Skin epidermis (tissue), 12 donors: ENCODE results near the gene DST.
A peak's percentile ranks its signal among the peaks of the same experiment; 100 is the strongest.
"Not testable (repeated sequence)": the region's sequence is repeated elsewhere in the genome, so short reads cannot be mapped to it uniquely, and the experiment has no call there.

ENCODE experiments used
- H3K27ac ChIP-seq, 21 experiments: fragments of 200-600 bp; sonication (generic) in 11 of 21; one replicate each; pipeline ENCODE4 v1.5.0; 2020; ENCODE audit warnings: mild to moderate bottlenecking in 3 of 21, inconsistent platforms in 2 of 21, moderate library complexity in 2 of 21
- H3K4me3 ChIP-seq, 7 experiments: fragments of 200-600 bp; sonication (generic) in 2 of 7; one replicate each; pipeline ENCODE4 v1.5.0; 2020; ENCODE audit warnings: inconsistent platforms in 2 of 7, mild to moderate bottlenecking in 2 of 7, moderate library complexity in 1 of 7

DST gene

DNA sequence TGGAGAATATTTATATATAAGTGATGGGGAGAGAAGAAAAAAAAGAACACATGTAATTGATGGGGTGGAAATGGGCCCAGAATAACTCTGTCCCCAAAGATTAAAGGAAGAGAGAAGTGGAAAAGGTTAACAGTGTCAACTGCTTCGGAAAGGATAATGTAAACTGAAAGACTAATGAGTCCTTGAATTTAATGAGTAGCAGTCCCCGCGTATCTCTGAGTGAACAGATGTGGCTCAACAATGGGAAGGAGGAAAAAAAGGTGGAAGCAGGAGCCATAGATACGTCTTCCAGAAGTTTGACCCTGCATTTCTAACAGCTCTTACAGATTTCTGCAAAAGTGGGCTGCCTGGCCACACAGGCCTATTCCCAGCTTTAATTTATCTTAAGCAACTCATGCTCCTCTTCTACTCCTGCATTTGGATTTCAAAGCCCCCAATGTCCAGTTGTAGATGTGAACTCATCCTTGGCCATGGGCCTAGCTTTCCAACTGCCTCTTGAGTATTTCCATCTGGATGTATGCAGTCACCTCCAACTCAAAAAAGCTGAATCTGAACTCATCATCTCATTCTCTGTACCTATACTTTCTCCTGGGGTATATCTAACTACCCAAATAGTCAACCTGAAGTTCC lies 61.3 kb downstream of the DST start:
- Histone ChIP-seq H3K4me3 (no peak overlapping the region), H3K27ac (no peak overlapping the region)

DNA sequence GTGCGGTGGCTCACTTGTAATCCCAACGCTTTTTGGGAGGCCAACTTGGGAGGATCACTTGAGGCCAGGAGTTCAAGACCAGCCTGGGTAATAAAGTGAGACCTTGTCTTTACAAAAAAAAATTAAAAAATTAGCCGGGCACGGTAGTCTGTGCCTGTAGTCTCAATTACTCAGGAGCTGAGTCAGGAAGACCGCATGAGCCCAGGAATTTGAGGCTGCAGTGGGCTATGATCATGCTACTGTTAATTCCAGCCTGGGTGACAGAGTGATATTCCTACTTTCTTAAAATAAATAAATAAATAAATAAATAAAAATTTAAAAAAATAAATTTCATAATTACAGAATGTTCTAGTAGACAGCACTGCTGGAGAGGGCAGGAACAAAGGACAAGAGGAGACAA lies 62.4 kb downstream of the DST start:
- Histone ChIP-seq H3K4me3 (no peak overlapping the region), H3K27ac (no peak overlapping the region)

DNA sequence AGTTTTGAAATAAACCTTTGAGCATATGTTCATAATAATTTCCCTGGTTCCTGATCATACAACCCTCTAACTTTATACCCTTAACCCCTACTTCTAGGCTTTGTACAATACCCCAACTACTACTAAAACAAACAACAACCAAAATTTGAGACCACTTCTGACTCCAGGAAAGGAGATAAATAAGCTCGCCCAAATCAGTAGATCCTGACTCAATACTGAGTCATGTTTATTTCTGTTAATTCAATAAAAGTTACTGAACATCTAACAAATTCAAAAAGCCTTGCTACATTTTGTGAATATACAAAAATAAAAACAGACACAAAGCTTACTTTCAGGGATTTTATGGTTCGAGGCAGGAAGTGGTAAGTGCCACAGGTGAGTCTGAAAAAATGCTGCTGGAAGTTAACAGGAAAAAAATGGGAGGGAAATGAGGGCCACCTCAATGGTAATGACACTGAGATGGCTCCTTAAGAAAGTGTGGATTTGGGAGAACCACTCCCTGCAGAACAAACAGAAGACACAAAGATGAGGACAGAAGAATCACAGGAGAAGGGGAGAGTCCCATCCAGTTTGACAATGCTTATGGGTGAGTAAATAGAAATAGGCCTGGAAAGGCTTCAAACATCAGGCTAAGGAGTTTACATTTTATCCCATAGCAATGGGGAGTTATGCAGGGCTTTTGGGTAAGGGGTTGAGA lies 63.4 kb downstream of the DST start:
- Histone ChIP-seq H3K4me3 (no peak overlapping the region), H3K27ac (no peak overlapping the region)

DNA sequence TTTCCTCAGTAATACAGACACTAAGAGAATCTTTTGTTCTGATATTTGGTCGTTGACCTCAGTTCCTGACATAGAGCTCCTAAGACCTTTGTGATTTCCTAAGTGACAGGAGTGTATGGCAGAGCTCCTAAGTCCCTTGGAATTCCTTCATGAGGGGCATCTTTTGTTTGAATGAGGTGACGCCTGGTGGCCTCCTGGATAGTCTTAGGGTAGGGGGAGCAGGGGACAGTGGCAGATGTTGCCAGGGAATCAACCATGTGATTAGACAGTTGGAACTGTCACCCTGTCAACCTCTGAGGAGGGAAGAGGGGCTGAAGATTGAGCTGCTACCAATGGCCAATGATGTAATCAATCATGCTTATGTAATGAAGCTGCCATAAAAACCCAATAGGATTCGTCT lies 67.0 kb downstream of the DST start:
- no peak overlapping the region for H3K27ac ChIP-seq
- no peak overlapping the region for H3K4me3 ChIP-seq

DNA sequence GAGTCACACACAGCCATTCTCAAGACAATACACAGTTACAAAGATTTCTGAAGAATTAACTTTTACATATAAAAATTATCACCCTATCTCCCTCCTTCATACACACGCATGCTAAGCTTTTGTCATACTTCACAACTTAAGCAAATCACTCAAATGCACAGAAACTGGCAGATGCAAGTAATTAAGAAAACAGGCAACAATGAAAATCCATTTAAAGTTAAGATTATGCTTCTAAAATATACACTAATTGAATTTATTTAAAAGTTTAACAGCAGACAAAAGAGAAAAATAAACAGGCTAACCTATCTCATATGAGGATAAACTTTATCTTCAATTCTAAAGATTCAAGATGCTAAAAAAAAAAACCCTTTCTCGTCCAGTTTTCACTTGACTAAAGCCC lies 68.4 kb downstream of the DST start:
- no peak overlapping the region for H3K4me3 ChIP-seq
- no peak overlapping the region for H3K27ac ChIP-seq

DNA sequence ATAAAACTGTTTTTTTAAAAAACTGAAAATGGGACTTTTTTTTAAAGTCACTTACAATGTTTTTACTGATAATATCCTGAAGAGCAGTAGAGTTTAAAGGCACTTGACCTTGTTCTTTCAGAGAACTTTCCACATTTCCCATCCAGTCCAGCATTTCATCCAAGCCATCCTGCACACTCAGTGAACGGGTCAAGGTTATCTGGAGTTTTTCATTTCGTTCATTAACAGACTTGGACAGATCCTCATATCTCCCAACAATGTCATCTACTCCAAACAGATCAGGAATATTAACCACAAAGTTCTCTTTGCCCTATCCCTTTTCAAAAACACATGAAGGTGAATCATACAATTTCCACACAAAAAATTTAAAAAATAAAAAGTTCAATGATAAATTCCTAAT lies 69.1 kb downstream of the DST start:
- Histone ChIP-seq H3K4me3 (no peak overlapping the region), H3K27ac (no peak overlapping the region)

DNA sequence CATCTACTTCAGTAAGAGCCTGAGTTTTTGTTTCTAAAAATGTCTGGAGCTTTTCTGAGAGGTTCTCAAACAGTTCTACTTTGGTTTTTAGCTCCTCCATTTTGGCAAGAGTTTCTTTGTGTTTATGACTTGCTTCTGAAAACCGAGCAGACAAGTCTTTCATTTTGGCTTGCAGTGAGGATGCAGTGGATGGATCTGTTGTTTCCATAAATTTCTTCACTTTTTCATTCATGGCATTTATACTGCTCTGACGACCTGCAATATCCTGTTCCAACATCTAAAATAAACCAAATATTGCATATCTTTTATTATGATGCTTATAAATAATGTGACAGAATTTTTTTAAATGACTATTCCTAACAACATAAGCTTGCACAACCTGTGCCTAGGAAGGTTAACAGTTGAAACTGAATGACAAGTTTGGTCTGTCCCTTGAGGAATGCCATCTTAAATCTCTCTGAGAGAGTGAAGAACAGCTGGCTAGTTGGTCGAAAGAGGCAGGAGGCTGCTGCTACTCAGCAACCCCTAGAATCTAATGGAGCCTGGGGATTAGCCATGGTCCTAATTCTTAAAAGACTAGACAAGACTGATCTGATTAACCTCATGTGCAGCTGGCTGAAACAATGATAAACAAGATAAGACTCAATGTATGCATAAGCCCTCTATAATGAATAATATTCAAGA lies 69.8 kb downstream of the DST start:
- Histone ChIP-seq H3K27ac (no peak overlapping the region), H3K4me3 (no peak overlapping the region)

DNA sequence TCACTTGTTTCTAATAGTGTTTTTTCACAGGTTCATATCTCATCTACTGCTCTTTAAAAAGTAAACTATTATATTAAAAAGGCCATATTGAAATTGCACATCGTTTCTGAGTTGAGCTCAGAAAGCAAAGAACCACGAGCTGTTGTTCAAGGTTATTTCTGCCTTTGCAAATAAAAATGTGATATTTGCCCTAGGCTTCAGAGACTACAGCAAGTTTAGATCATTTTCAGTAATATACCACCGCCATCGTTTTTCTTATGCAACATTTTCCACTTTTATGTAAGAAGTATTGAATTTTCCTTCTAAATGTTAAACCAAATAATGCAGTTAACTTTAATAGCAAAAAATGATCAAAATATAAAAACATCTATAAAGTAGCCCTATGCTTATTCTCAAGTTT lies 71.1 kb downstream of the DST start:
- Histone ChIP-seq H3K27ac (no peak overlapping the region), H3K4me3 (no peak overlapping the region)

DNA sequence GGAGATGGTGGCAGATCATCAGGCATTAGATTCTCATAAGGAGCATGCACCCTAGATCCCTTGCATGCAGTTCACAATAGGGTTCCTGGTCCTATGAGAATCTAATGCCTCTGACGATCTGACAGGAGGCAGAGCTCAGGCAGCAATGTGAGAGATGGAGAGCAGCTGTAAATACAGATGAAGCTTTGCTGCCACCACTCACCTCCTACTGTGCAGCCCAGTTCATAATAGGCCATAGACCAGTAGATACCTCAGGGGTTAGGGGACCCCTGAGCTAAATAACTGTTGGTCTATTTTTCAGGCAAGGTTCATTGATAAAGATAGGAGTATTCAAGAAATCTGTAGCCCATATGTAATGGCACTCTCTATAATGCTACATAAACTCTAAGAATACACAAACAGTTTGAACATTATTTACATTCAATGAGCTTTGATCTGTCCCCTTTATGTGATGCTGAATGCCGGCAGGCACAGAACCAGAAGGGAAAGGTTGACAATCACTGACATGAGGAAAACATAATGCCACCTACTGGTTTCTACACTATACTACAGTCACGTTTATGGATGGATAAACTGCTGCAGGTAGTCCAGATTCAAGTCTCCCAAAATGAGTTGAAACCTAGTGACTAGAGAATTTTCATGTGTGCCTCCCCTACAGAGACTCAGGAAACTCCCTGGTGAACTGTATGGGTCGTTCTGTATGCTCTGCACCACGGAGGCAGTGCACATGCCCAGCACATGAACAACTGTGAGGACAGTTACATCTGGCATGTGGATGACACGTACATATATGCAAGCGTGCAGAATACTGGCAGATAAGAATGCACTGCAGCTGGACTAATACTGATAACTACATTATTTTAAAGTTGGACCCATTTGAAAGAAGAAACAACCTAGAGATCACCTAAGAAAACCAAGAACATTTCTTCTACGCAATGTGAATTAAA lies 72.0 kb downstream of the DST start:
- Histone ChIP-seq H3K4me3 (no peak overlapping the region), H3K27ac (no peak overlapping the region)

DNA sequence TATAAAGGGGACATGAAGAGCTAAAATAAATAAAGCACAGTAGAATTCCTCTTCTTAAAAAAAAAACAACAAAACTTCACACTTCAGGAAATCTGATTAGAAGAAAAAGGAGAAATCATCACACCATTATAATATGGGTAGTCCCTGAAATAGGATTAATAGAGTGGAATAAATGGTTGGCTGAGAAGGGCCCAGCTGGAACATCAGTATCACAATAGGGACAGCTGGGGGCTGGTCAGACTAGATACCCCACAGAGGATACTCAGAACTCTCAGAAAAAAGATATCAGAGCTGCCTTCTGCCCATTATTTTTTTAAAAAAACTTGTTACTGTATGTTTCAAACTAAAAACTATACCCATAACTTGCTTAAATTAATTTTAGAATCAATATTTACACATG lies 75.2 kb downstream of the DST start:
- Histone ChIP-seq H3K27ac (no peak overlapping the region), H3K4me3 (no peak overlapping the region)

DNA sequence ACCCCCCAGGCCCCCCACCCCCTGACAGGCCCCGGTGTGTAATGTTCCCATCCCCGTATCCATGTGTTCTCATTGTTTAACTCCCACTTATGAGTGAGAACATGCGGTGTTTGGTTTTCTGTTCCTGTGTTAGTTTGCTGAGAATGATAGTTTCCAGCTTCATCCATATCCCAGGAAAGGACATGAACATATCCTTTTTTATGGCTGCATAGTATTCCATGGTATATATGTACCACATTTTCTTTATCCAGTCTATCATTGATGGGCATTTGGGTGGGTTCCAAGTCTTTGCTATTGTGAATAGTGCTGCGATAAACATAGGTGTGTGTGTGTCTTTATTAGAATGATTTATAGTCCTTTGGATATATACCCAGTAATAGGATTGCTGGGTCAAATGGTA lies 80.0 kb downstream of the DST start:
- H3K27ac ChIP-seq, H3K4me3 ChIP-seq: not testable (repeated sequence)

DNA sequence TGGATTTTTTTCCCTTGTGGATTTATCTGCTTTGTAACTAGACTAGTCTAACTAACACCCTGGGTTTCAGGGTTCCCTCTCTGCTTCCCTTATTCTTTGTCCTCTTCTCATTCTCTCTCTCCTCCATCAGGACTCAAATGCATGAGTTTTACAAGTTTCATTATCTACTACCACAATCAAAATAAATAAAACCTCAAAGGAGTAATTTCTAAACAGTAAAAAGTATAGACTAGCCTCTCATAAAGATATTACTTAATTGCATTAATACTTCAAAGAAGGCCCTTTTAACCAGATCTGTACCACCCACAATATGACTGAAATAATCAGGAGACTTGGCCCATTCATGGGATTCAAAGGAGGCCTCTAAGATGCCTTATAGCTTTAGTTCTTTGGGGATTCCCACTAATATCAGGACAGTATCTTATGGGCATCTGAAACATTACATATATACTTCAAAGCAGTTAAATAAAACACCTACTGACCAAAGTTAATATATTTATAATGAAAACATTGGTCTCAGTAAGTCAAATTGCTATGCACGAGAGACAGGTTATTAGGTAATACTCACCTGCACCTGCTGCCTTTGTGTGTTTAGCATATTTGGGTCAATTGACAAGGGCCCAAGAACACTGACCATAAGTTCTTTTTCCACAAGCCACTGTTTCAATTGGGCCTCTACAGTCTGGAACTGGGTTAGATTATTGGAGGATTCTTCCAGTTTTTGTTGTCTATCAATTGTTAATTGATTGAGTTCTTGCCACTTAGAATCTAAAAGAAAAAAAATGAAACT lies 85.7 kb downstream of the DST start:
- Histone ChIP-seq H3K4me3 (no peak overlapping the region), H3K27ac (no peak overlapping the region)

DNA sequence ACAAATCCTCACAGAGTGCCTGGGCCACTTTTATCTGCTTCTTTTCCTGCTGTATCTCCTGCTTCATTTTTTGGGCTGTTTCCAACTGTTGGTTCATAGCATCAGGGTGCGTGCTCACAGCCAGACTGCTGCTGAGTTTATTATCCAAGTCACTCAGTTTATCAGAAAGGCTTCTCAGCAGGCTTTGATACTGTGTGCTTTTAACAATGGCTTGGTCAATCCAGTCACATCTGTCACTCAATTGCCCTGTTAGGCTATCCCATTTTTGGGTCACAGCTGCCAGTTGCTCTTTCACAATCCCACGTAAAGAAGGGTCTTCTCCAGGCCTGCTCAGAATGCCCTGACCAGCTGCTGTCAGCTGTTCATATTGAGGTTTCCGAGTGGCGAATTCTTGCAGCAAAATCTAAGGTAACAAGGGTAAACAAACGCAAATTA lies 87.2 kb downstream of the DST start:
- peak overlapping the region in 2 of 21 experiments; percentile 16 to 26 for H3K27ac ChIP-seq

DNA sequence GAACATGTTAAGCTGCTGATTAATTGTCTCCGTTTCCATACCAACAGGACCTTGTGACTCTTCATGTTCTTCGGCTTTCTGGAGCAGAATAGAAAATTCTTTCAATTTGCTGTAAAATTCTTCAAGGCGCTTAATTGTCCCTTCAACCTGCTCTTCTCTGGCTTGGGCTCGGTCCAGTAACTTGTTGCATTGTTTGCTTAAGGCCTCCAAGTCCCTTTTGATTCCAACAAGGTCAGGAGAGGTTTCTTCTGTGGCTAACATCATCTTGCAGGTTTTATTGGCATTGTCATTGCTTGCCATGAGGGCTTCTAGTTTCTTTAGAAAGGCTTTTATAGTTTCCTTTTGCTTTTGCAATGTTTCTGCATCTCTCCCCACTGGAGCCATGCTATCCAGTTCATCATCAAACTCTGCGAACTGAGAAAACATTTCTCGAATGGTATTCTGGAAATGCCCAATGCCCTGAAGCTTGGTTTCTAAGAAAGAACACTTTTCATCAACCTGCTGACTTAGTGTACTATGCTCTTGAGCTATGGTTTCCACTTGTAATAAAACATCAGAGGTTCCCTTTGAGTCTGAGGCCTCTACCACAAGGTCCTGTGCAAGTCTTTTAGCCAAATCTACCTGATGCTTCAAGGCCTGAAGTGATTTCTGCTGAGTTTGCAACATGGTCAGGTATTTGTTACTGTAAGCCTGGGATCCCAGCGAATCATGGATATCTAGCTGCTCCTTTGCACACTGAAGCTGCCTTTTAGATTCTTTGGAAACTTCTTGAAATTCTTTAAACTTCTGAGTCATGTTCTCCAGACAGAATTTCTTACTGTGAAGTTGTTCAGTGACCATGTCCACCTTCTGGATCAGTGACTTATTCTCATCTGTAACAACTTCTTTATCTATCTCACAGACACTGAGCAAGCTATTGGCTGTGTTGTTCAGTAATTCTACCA lies 90.2 kb downstream of the DST start:
- H3K27ac ChIP-seq, result peak overlapping the region in 1 of 21 experiments; percentile 22

More for the DNA sequence above, 87.2 kb downstream of the DST start:
- no peak overlapping the region for H3K4me3 ChIP-seq

DNA sequence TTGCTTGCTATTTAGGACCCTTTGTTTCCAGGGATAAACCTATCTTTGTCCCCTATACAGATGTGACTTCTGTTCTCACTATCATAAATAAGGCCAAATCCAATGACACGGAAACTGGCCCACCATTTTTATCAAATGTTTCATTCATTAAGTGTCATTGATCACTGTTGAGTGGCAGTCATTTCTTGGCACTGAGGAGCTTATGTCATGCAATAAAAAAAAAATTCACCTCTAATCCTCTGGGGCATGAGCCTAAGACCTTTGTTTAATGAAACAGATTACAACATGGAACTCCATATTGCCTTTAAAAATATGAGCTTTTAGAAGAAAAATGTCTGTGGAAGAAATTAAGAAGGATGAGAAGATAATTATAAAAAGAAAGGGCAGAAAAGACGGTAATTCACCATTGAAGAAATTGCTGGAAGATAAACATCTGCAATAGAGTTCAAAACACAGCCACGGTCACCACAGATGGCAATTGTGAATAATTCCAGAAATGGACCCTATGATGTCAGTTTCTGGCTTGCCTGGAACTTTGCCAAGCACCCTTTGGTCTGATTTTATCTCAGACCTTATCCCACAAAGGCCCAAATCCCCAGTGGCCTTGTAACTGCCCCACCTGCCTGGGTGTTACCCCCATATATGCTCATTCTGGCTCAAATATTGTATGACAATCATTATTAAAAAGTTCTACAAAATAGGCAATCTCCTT lies 91.1 kb downstream of the DST start:
- peak overlapping the region in 1 of 21 experiments; percentile 22 for H3K27ac ChIP-seq
- no peak overlapping the region for H3K4me3 ChIP-seq

More for the DNA sequence above, 90.2 kb downstream of the DST start:
- H3K4me3 ChIP-seq, result no peak overlapping the region

DNA sequence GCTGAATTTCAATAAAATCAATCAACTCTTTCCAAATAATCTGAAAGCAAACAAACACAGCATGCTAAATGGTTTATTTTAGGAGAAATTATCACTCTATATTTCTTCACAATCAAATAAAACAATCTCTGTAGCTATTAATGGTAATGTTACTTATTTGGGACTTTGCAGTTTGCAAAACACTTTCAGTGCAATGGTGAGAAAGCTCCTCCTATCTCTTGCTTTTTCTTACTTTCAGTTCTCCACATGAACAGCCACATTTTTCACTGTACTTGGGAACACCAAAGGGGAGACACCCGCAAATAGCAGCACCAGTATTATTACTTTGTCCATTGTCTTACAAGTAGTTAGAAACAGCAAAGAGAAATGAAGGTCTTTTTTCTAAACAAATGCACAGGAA lies 92.4 kb downstream of the DST start:
- Histone ChIP-seq H3K27ac (peak overlapping the region in 4 of 21 experiments; percentile 17 to 65 (median 36)), H3K4me3 (no peak overlapping the region)

DNA sequence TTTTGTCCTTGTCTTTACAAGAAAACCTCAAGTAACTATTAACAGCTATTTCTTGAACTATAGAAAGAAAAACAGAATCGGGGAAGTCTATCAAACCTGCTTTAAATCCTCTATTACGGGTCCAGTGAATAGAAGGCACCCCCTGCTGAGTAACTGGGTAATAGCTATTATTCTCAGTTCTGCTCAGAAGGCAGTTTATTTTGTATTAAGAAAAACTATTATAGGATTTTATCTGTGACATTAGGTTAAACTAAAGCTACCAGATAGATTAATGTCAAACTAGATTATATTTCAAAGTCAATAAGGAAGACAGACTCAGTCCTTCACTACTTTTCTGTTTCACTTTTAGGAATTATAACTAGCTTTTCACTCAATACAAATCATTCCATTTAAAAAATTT lies 93.7 kb downstream of the DST start:
- Histone ChIP-seq H3K27ac (peak overlapping the region in 1 of 21 experiments; percentile 7), H3K4me3 (no peak overlapping the region)

DNA sequence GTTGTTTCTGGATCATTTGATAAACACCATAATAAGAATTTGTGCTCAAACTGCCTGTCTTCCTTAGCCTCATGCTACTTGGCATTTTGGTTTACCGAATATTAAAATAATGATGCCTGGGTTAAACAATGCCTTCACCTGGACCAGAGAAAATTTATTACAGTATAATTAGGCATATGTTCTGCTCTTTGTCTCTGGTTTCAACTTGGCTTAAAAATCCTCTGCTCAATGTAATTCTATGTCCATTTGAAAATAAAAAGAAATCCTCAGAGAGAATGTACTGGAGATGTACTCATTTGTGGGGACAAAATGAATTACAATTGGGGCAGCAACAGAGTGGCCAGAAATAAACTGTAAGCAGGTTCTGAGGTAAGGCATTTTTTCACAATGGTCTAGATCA lies 95.0 kb downstream of the DST start:
- Histone ChIP-seq H3K4me3 (no peak overlapping the region), H3K27ac (no peak overlapping the region)
